Vagina (tissue), 2 donors: ENCODE results near the gene NUMB. TPM values are rescaled to one million over a fixed set of nuclear protein-coding genes. Genes with fewer than 3 reads are reported as not detected.
"Not testable (repeated sequence)": the region's sequence is repeated elsewhere in the genome, so short reads cannot be mapped to it uniquely, and the experiment has no call there.

ENCODE experiments used
- DNase-seq, 2 donors: peaks; one replicate each; pipeline ENCODE4 v3.0.0-alpha.2; 2017; ENCODE audit errors: extremely low spot score in 2 of 2
- H3K27ac ChIP-seq: fragments of 200-600 bp; sonication (generic); one replicate; pipeline ENCODE4 v1.5.1; 2019
- H3K27me3 ChIP-seq: fragments of 200-600 bp; sonication (generic); one replicate; pipeline ENCODE4 v1.5.1; 2019
- H3K36me3 ChIP-seq, 2 donors: fragments of 200-600 bp; sonication (generic); one replicate each; pipeline ENCODE4 v1.5.1; 2017 to 2019
- H3K4me1 ChIP-seq: fragments of 200-600 bp; sonication (generic); one replicate; pipeline ENCODE4 v1.5.1; 2019
- H3K4me3 ChIP-seq, 2 donors: fragments of 200-600 bp; sonication (generic); 1 replicate in 1 of 2; 2 replicates in 1 of 2; pipeline ENCODE4 v1.5.1; 2016 to 2019
- H3K9me3 ChIP-seq: fragments of 200-600 bp; sonication (generic); one replicate; pipeline ENCODE4 v1.5.1; 2019
- POLR2A ChIP-seq, 2 donors: fragments of 450-650 bp; IDR thresholded peaks; one replicate each; pipeline ENCODE4 v1.6.1; 2017; ENCODE audit warnings: antibody characterized with exemption in 2 of 2, mild to moderate bottlenecking in 2 of 2, moderate library complexity in 2 of 2
- POLR2AphosphoS5 ChIP-seq, 2 donors: sonication (generic); formaldehyde crosslinking; IDR thresholded peaks; one replicate each; pipeline ENCODE4 v1.9.0; 2017; ENCODE audit warnings: antibody characterized with exemption in 2 of 2, mild to moderate bottlenecking in 2 of 2, low read depth in 1 of 2; ENCODE audit not compliant: insufficient read depth in 1 of 2
- intact Hi-C: fragments of 100-400 bp; cut with DNase I; formaldehyde crosslinking; loops from one replicate; pipeline ENCODE4 v1.15.1; 2023
- total RNA-seq: library from RNA; depleted of rRNA; stranded (reverse); fragments of >200 nt; gene quantifications from one replicate; pipeline ENCODE4 v1.2.3, GENCODE V29; 2016
- TF ChIP-seq, protein P1 (sequence below), 3 experiments: fragments of 450-650 bp in 2 of 3; fragments of 200-600 bp in 1 of 3; sonication (generic) in 1 of 3; IDR thresholded peaks; one replicate each; pipeline ENCODE4 v1.5.1; 2017 to 2019; ENCODE audit warnings: antibody characterized with exemption in 3 of 3, mild to moderate bottlenecking in 2 of 3, moderate library complexity in 2 of 3

The NUMB gene
- total RNA-seq, 1 donor from 2014 or later = 48.1 TPM

DNA sequence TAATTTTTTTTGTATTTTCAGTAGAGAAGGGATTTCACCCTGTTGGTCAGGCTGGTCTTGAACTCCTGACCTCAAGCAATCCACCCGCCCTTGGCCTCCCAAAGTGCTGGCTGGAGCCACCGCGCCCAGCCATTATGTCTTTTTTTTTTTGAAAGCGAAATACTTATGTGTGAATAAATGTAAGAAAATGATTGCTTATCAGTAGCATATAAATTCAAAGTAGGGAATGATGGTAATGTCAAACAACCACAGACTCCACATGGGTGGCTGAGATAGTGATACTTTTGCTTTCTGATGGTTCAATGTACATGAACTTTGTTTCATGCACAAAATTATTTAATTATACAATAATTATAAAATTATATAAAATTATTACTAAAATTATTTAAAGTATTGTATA, 145.2 kb downstream of the NUMB start:
- TF ChIP-seq, protein P1, sequence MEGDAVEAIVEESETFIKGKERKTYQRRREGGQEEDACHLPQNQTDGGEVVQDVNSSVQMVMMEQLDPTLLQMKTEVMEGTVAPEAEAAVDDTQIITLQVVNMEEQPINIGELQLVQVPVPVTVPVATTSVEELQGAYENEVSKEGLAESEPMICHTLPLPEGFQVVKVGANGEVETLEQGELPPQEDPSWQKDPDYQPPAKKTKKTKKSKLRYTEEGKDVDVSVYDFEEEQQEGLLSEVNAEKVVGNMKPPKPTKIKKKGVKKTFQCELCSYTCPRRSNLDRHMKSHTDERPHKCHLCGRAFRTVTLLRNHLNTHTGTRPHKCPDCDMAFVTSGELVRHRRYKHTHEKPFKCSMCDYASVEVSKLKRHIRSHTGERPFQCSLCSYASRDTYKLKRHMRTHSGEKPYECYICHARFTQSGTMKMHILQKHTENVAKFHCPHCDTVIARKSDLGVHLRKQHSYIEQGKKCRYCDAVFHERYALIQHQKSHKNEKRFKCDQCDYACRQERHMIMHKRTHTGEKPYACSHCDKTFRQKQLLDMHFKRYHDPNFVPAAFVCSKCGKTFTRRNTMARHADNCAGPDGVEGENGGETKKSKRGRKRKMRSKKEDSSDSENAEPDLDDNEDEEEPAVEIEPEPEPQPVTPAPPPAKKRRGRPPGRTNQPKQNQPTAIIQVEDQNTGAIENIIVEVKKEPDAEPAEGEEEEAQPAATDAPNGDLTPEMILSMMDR (IDR thresholded peaks at IDR 0.05) = no peak
- TF ChIP-seq POLR2AphosphoS5 (IDR thresholded peaks at IDR 0.05; ENCODE audit: insufficient read depth in 1 of 2, low read depth in 1 of 2) (no peak), POLR2A (IDR thresholded peaks at IDR 0.05) (no peak)
- H3K4me3 ChIP-seq = no peak overlapping the region
- no peaks in the 10 kb centered on the region for H3K9me3 ChIP-seq
- no peak for DNase-seq
- intact Hi-C loops = no loop called here
- H3K36me3 ChIP-seq = no peaks in the 10 kb centered on the region
- H3K27me3 ChIP-seq = no peaks in the 10 kb centered on the region
- H3K27ac ChIP-seq = no peak overlapping the region
- no peaks in the 10 kb centered on the region for H3K4me1 ChIP-seq

DNA sequence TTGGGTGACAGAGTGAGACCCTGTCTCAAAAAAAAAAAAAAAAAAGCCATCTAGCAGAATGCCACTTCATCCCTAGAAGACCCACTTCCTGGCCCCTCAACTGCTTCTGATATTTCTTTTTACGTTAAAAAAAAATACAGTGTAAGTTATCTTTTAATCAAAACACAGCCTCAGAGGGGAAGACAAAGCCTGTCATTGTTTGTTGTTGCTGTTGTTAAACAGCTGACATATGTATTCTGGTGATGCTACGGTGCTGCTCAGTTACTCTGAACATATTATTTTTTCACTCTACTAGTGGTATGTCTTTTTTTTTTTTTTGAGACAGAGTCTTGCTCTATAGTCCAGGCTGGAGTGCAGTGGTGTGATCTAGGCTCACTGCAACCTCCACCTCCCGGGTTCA, 145.7 kb downstream of the NUMB start:
- no peaks in the 10 kb centered on the region for H3K27me3 ChIP-seq
- no peak for DNase-seq
- intact Hi-C loops = no loop called here
- no peak overlapping the region for H3K27ac ChIP-seq
- H3K9me3 ChIP-seq = no peaks in the 10 kb centered on the region
- H3K4me3 ChIP-seq = no peak overlapping the region
- H3K36me3 ChIP-seq = no peaks in the 10 kb centered on the region
- TF ChIP-seq, protein P1 (IDR thresholded peaks at IDR 0.05) = no peak
- no peak for TF ChIP-seq POLR2A (IDR thresholded peaks at IDR 0.05)
- no peak for TF ChIP-seq POLR2AphosphoS5 (IDR thresholded peaks at IDR 0.05; ENCODE audit: insufficient read depth in 1 of 2, low read depth in 1 of 2)
- no peaks in the 10 kb centered on the region for H3K4me1 ChIP-seq

DNA sequence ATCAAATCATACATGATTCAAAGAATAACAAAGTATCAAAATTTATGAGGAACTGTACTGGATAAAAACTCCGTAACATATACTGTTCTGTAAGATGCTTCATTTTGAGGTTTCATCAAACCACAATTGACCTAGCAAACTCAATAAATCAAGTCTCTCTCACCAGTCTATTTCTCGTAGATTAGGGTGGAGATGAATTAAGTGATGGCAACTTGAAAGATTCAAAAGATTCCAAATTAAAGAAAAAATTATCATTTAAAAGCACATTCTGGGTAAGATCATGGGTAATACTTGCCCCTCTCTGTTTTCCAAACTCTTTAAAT, 146.7 kb downstream of the NUMB start:
- H3K4me1 ChIP-seq = no peaks in the 10 kb centered on the region
- TF ChIP-seq POLR2A (IDR thresholded peaks at IDR 0.05) = no peak
- TF ChIP-seq, protein P1 (IDR thresholded peaks at IDR 0.05) = no peak
- no peak for TF ChIP-seq POLR2AphosphoS5 (IDR thresholded peaks at IDR 0.05; ENCODE audit: insufficient read depth in 1 of 2, low read depth in 1 of 2)
- DNase-seq = no peak
- intact Hi-C loops = no loop called here
- no peaks in the 10 kb centered on the region for H3K9me3 ChIP-seq
- no peaks in the 10 kb centered on the region for H3K36me3 ChIP-seq
- no peaks in the 10 kb centered on the region for H3K27me3 ChIP-seq
- H3K27ac ChIP-seq = no peak overlapping the region
- H3K4me3 ChIP-seq = no peak overlapping the region

DNA sequence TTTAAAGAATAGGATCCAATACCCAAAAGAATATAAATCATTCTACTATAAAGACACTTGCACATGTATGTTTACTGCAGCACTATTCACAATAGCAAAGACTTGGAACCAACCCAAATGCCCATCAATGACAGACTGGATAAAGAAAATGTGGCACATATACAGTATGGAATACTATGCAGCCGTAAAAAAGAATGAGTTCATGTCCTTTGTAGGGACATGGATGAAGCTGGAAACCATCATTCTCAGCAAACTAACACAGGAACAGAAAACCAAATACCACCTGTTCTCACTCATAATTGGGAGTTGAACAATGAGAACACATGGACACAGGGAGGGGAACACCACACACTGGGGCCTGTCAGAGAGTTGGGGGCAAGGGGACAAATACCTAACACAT, 149.1 kb downstream of the NUMB start:
- H3K4me1 ChIP-seq, H3K27ac ChIP-seq, H3K4me3 ChIP-seq, H3K36me3 ChIP-seq, intact Hi-C loops, DNase-seq, H3K27me3 ChIP-seq, H3K9me3 ChIP-seq: not testable (repeated sequence)

DNA sequence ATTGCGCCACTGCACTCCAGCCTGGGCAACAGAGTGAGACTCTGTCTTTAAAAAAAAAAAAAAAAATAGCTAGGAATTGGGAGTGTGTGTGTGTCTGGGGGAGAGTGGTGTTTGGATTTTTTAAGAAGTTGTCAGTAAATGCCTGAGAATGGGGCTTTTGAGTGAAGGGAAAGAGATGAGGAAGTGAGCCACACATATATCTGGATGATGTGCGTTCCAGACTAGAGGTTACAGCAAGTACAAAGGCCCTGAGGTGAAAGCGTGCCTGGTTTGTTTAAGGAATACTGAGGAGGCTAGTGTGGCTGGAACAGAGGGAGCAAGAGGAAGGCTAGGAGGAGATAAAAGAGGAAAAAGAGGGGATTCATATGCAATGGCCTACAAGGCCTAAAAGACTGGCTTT, 151.1 kb downstream of the NUMB start:
- Histone ChIP-seq H3K36me3 (no peaks in the 10 kb centered on the region), H3K27ac (no peak overlapping the region), H3K9me3 (no peaks in the 10 kb centered on the region), H3K4me3 (no peak overlapping the region), H3K4me1 (no peaks in the 10 kb centered on the region), H3K27me3 (no peaks in the 10 kb centered on the region)
- DNase-seq = no peak
- intact Hi-C loops = no loop called here
- no peak for TF ChIP-seq POLR2AphosphoS5 (IDR thresholded peaks at IDR 0.05; ENCODE audit: insufficient read depth in 1 of 2, low read depth in 1 of 2)
- TF ChIP-seq, protein P1 (IDR thresholded peaks at IDR 0.05) = no peak
- TF ChIP-seq POLR2A (IDR thresholded peaks at IDR 0.05) = no peak

DNA sequence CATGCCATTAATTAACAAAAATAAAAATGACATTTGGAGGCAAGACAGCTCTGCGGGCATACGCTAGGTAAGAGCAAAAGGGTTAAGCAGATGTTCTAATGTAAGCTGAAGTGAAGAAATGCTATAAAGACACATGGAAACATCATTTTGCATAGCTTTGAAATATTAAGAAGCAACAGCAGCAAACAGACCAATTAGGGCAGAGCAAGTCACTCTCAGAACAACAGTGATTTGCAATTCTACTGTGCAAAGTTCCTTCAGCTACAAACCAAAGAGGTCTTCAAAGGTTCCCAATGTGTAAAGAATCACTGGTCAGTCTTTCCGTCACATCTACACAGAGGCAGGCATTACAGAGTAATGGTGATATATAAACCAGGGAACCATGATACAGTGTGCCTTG, 152.8 kb downstream of the NUMB start:
- Histone ChIP-seq H3K4me3 (no peak overlapping the region), H3K4me1 (no peaks in the 10 kb centered on the region), H3K36me3 (no peaks in the 10 kb centered on the region), H3K27me3 (no peaks in the 10 kb centered on the region), H3K27ac (no peak overlapping the region), H3K9me3 (no peaks in the 10 kb centered on the region)
- intact Hi-C loops = no loop called here
- TF ChIP-seq POLR2AphosphoS5 (IDR thresholded peaks at IDR 0.05; ENCODE audit: insufficient read depth in 1 of 2, low read depth in 1 of 2) = no peak
- TF ChIP-seq, protein P1 (IDR thresholded peaks at IDR 0.05) = no peak
- no peak for TF ChIP-seq POLR2A (IDR thresholded peaks at IDR 0.05)
- DNase-seq = no peak
